Panc1 (cell line): ENCODE measurements around the gene SHQ1. TPM values are rescaled to one million over a fixed set of nuclear protein-coding genes. Genes with fewer than 3 reads are reported as not detected.

Experiments
- ATAC-seq: fragments of 200-7000 bp; cut with Tn5 transposase; 2 replicates; pipeline ENCODE4 v1.9.1; 2020; ENCODE audit warnings: mild to moderate bottlenecking, moderate library complexity
- BruUV-seq: library from RNA; stranded (reverse); fragments of 400-500 nt; replicated peaks from 2 replicates; lab custom pipeline; 2021; lab: Mats Ljungman, UMichigan
- CTCF ChIA-PET: fragments of 300-600 bp; sonication (Branson Sonifier 250); formaldehyde crosslinking; loops from one replicate; lab custom pipeline; 2022; ENCODE audit warnings: antibody characterized with exemption; lab: Charles Lee
- POLR2A ChIA-PET: fragments of 300-600 bp; sonication (Branson Sonifier 250); formaldehyde crosslinking; loops from one replicate; lab custom pipeline; 2022; ENCODE audit warnings: antibody characterized with exemption; lab: Charles Lee
- DNase-seq: peaks from one replicate; pipeline ENCODE4 v3.0.0-alpha.2; 2010; ENCODE audit warnings: low read depth, low spot score
- H3K27ac ChIP-seq: 2 replicates; pipeline ENCODE4 v1.5.1; 2011; ENCODE audit warnings: mild to moderate bottlenecking, low read length, inconsistent platforms
- H3K27me3 ChIP-seq: fragments of 200-500 bp; sonication (Bioruptor generic); 2 replicates; pipeline ENCODE4 v1.6.0; 2014; ENCODE audit warnings: low read length, inconsistent platforms; ENCODE audit not compliant: control insufficient read depth, insufficient read depth
- H3K36me3 ChIP-seq: fragments of 200-500 bp; sonication (Bioruptor generic); 2 replicates; pipeline ENCODE4 v1.5.1; 2014; ENCODE audit warnings: inconsistent platforms, mild to moderate bottlenecking, low read length, moderate library complexity; ENCODE audit not compliant: control insufficient read depth, insufficient read depth
- H3K4me1 ChIP-seq: 2 replicates; pipeline ENCODE4 v1.5.1; 2011; ENCODE audit warnings: inconsistent platforms, mild to moderate bottlenecking, low read length, moderate library complexity; ENCODE audit not compliant: control insufficient read depth, insufficient read depth
- H3K4me3 ChIP-seq, 2 experiments: 2 replicates each; pipeline ENCODE4 v1.5.1; 2011 to 2012; ENCODE audit warnings: low read depth in 2 of 2, low read length in 2 of 2, mild to moderate bottlenecking in 2 of 2, inconsistent platforms in 1 of 2, moderate library complexity in 1 of 2
- H3K9me3 ChIP-seq: fragments of 200-500 bp; sonication (Bioruptor generic); 2 replicates; pipeline ENCODE4 v1.5.1; 2014; ENCODE audit warnings: low read depth, mild to moderate bottlenecking, inconsistent platforms, low read length, moderate library complexity; ENCODE audit not compliant: control insufficient read depth, insufficient read depth
- POLR2AphosphoS5 ChIP-seq: IDR thresholded peaks from 2 replicates; pipeline ENCODE4 v1.6.1; 2012; ENCODE audit warnings: mild to moderate bottlenecking, low read depth, low read length, moderate library complexity
- REST ChIP-seq, 2 experiments: IDR thresholded peaks; 2 replicates each; pipeline ENCODE4 v1.6.1; 2011 to 2012; ENCODE audit warnings: low read depth in 2 of 2, control low read depth in 1 of 2, low read length in 1 of 2, mild to moderate bottlenecking in 1 of 2, moderate library complexity in 1 of 2; ENCODE audit not compliant: insufficient read depth in 1 of 2
- SIN3A ChIP-seq: IDR thresholded peaks from 2 replicates; pipeline ENCODE4 v1.6.1; 2012; ENCODE audit warnings: low read depth, mild to moderate bottlenecking, low read length, moderate library complexity, borderline replicate concordance; ENCODE audit not compliant: insufficient read depth
- TCF7L2 ChIP-seq: IDR thresholded peaks from 2 replicates; pipeline ENCODE4 v1.6.1; 2011; ENCODE audit warnings: mild to moderate bottlenecking, low read depth, low read length, inconsistent platforms
- in situ Hi-C: cut with HindIII; loops from 2 replicates; pipeline ENCODE4 v1.10.0; 2016; ENCODE audit warnings: low sequenced_read_pairs, low pct_unique_long_range_greater_than_20kb
- intact Hi-C: fragments of 100-400 bp; cut with micrococcal nuclease; formaldehyde crosslinking; loops from one replicate; pipeline ENCODE4 v1.10.0; 2022; ENCODE audit not compliant: unreplicated experiment
- total RNA-seq: library from RNA; stranded (reverse); gene quantifications from one replicate; pipeline ENCODE4 v1.2.1, GENCODE V29; 2021; ENCODE audit not compliant: unreplicated experiment
- TF ChIP-seq, protein P1 (sequence below): fragments of 450-650 bp; IDR thresholded peaks from 2 replicates; pipeline ENCODE4 v1.5.1; 2017; ENCODE audit warnings: mild to moderate bottlenecking

Gene SHQ1
- total RNA-seq, 1 experiment from 2014 or later = 21.0 TPM

- DNase-seq (no peak), ATAC-seq (no peak)
- BruUV-seq = no TSS peak
- Histone ChIP-seq H3K36me3 (no peaks in the 10 kb centered on the region), H3K4me1 (no peaks in the 10 kb centered on the region), H3K27me3 (no peaks in the 10 kb centered on the region), H3K4me3 (no peak overlapping the region), H3K27ac (no peak overlapping the region), H3K9me3 (no peaks in the 10 kb centered on the region)
- intact Hi-C loops = no loop called here
- POLR2A ChIA-PET = no interaction called here
- in situ Hi-C loops = no loop called here
- CTCF ChIA-PET = no interaction called here
- no peak for TF ChIP-seq POLR2AphosphoS5
- no peak for TF ChIP-seq TCF7L2
- TF ChIP-seq SIN3A = no peak
- TF ChIP-seq, protein P1, sequence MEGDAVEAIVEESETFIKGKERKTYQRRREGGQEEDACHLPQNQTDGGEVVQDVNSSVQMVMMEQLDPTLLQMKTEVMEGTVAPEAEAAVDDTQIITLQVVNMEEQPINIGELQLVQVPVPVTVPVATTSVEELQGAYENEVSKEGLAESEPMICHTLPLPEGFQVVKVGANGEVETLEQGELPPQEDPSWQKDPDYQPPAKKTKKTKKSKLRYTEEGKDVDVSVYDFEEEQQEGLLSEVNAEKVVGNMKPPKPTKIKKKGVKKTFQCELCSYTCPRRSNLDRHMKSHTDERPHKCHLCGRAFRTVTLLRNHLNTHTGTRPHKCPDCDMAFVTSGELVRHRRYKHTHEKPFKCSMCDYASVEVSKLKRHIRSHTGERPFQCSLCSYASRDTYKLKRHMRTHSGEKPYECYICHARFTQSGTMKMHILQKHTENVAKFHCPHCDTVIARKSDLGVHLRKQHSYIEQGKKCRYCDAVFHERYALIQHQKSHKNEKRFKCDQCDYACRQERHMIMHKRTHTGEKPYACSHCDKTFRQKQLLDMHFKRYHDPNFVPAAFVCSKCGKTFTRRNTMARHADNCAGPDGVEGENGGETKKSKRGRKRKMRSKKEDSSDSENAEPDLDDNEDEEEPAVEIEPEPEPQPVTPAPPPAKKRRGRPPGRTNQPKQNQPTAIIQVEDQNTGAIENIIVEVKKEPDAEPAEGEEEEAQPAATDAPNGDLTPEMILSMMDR = no peak
- no peak for TF ChIP-seq REST (IDR thresholded peaks at IDR 0.05; ENCODE audit: insufficient read depth in 1 of 2, low read depth in 2 of 2, low read length in 1 of 2)
These were observed 47.4 kb downstream of the SHQ1 start for GRCh38 chr3:72800869-72801268.

DNA sequence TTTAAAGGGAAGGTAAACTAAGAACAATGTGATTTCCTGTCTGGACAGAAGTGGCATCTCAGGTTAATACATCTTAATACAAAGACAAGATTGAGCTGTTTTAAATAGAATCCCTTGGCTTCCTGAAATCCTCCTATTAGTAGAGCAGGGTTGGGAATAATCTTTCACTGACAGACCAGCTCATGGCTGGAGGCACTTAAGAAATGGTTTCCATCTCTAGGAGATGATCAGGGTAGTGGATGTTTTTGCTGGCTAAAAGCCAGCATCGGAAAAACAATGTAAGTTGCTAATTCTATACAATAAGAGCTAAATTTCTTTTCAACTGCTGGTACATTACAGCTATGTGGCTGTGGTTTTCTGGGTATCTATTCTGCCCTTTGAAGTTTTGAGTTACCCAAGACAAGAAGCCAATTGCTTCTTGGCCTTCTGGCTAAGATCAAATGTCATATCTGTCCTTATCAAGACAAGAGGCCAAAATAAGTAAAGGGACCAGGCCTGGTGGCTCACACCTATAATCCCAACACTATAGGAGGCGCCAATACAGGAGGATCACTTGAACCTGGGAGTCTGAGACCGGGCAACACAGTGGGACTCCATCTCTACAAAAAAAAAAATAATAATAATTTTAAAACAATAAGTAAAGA is 49.6 kb downstream of the SHQ1 start:
- ChIA-PET CTCF (no interaction called here), POLR2A (no interaction called here)

More for the DNA sequence above, 49.6 kb downstream of the SHQ1 start:
- Histone ChIP-seq H3K4me1 (no peaks in the 10 kb centered on the region), H3K4me3 (no peak overlapping the region), H3K27me3 (no peaks in the 10 kb centered on the region), H3K27ac (no peak overlapping the region), H3K9me3 (no peaks in the 10 kb centered on the region), H3K36me3 (no peaks in the 10 kb centered on the region)
- BruUV-seq = no TSS peak
- no peak for TF ChIP-seq SIN3A
- TF ChIP-seq, protein P1 = no peak
- TF ChIP-seq TCF7L2 = no peak
- no peak for TF ChIP-seq REST (IDR thresholded peaks at IDR 0.05; ENCODE audit: insufficient read depth in 1 of 2, low read depth in 2 of 2, low read length in 1 of 2)
- TF ChIP-seq POLR2AphosphoS5 = no peak
- in situ Hi-C loops = no loop called here
- intact Hi-C loops = no loop called here
- DNase-seq = no peak
- no peak for ATAC-seq
